Astrocyte (in vitro differentiated cells and primary cell): ENCODE results near the gene MINDY3.
"Not testable (repeated sequence)": the region's sequence is repeated elsewhere in the genome, so short reads cannot be mapped to it uniquely, and the experiment has no call there.

Source experiments
- CTCF ChIP-seq: IDR thresholded peaks from 2 replicates; pipeline ENCODE4 v1.5.1; 2011; ENCODE audit warnings: low read depth, mild to moderate bottlenecking, inconsistent platforms, low read length, moderate library complexity; ENCODE audit not compliant: insufficient read depth
- EZH2 ChIP-seq: IDR thresholded peaks from 2 replicates; pipeline ENCODE4 v1.6.1; 2012; ENCODE audit warnings: mild to moderate bottlenecking, low read length, inconsistent platforms; ENCODE audit not compliant: insufficient read depth

DNA sequence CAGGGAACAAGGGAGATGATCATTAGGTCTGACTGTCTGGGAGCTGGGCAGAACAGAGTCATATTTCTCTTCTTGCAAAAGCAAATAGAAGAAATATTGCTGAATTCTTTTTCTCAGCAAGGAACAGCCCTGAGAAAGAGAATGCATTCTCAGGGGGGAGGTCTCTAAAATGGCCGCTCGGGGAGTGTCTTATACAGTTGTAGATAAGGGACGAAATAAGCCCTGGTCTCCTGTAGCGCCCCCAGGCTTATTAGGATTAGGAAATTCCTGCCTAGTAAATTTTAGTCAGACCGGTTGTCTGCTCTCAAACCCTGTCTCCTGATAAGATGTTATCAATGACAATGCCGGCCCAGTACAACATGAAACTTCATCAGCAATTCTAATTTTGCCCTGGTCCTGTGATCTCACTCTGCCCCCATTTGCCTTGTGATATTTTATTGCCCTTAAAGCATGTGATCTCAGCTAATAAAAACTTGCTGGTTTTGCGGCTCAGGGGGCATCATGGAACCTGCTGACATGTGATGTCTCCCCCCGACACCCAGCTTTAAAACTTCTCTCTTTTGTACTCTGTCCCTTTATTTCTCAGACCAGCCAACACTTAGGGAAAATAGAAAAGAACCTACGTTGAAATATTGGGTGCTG lies 9.8 kb downstream of the MINDY3 start:
- not testable (repeated sequence) for TF ChIP-seq CTCF, EZH2
